Measurements from ENCODE around the gene NALCN.

Gene NALCN

GRCh38 chr13:101307181-101307701 lies 109.1 kb downstream of the NALCN start:
- no peak for DNase-seq (ENCODE audit: low spot score)
- no peak for TF ChIP-seq CTCF (IDR thresholded peaks at IDR 0.05; ENCODE audit: extremely low read depth, missing control alignments)

GRCh38 chr13:101306773-101307172 lies 109.5 kb downstream of the NALCN start:
- TF ChIP-seq CTCF (IDR thresholded peaks at IDR 0.05; ENCODE audit: extremely low read depth, missing control alignments): no peak
- DNase-seq (ENCODE audit: low spot score): no peak

- no peak for DNase-seq (ENCODE audit: low spot score)
- no peak for TF ChIP-seq CTCF (IDR thresholded peaks at IDR 0.05; ENCODE audit: extremely low read depth, missing control alignments)
Observed at GRCh38 chr13:101305981-101306411, 110.3 kb downstream of the NALCN start.

- no peak for DNase-seq (ENCODE audit: low spot score)
- TF ChIP-seq CTCF (IDR thresholded peaks at IDR 0.05; ENCODE audit: extremely low read depth, missing control alignments): no peak
Observed at GRCh38 chr13:101303521-101303920, 112.8 kb downstream of the NALCN start.

GRCh38 chr13:101301053-101301452 lies 115.3 kb downstream of the NALCN start:
- DNase-seq (ENCODE audit: low spot score): no peak
- no peak for TF ChIP-seq CTCF (IDR thresholded peaks at IDR 0.05; ENCODE audit: extremely low read depth, missing control alignments)

- no peak for TF ChIP-seq CTCF (IDR thresholded peaks at IDR 0.05; ENCODE audit: extremely low read depth, missing control alignments)
- DNase-seq (ENCODE audit: low spot score): no peak
Observed at GRCh38 chr13:101300531-101300930, 115.8 kb downstream of the NALCN start.

GRCh38 chr13:101298517-101298916 lies 117.8 kb downstream of the NALCN start:
- TF ChIP-seq CTCF (IDR thresholded peaks at IDR 0.05; ENCODE audit: extremely low read depth, missing control alignments): no peak
- DNase-seq (ENCODE audit: low spot score): no peak
